Embryonic facial prominence (tissue), 1 donor: ENCODE data around the gene YTHDF2.
"Not testable (repeated sequence)": the region's sequence is repeated elsewhere in the genome, so short reads cannot be mapped to it uniquely, and the experiment has no call there.

ENCODE experiments used
- DNase-seq: peaks from one replicate; pipeline ENCODE4 v3.0.0-alpha.2; 2016; ENCODE audit errors: extremely low spot score

YTHDF2 gene

GRCh38 chr1:28759257-28759656 lies 22.5 kb downstream of the YTHDF2 start:
- no peak for DNase-seq

- no peak for DNase-seq
Observed at GRCh38 chr1:28761189-28761588, 24.4 kb downstream of the YTHDF2 start.

GRCh38 chr1:28766532-28767183 lies 29.9 kb downstream of the YTHDF2 start:
- DNase-seq, result no peak

- DNase-seq, result no peak
Observed at GRCh38 chr1:28770601-28771165, 33.9 kb downstream of the YTHDF2 start.

GRCh38 chr1:28771921-28772320 lies 35.2 kb downstream of the YTHDF2 start:
- DNase-seq, result not testable (repeated sequence)

DNA sequence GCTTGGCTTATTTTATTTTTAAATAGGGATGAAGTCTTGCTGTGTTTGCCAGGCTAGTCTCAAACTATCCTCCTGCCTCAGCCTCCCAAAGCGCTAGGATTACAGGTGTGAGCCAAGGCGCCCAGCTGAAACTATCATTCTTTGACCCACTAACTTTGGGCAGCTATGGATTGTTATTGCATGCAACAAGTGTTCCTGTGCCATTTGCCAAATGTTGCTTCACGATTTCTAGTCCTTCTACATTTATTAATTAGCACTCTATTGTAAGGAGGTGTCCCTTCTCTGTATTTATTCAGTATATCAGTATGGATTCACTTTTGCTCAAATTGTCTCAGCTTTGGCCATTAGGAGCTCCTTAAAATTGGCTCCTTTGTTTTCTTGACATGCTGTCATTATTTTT lies 36.4 kb downstream of the YTHDF2 start:
- no peak for DNase-seq

- no peak for DNase-seq
Observed at GRCh38 chr1:28775121-28775942, 38.6 kb downstream of the YTHDF2 start.

DNA sequence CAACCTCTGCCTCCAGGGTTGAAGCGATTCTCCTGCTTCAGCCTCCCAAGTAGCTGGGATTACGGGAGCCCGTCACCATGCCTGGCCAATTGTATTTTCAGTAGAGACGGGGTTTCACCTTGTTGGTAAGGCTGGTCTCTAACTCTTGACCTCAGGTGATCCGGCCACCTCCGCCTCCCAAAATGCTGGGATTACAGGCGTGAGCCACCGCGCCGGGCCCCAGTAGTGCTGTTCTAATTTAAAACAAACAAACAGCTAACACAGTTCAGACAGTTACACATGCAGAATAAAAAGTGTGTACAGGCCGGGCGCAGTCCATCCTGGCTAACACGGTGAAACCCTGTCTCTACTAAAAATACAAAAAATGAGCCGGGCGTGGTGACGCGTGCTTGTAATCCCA lies 39.6 kb downstream of the YTHDF2 start:
- no peak for DNase-seq

DNA sequence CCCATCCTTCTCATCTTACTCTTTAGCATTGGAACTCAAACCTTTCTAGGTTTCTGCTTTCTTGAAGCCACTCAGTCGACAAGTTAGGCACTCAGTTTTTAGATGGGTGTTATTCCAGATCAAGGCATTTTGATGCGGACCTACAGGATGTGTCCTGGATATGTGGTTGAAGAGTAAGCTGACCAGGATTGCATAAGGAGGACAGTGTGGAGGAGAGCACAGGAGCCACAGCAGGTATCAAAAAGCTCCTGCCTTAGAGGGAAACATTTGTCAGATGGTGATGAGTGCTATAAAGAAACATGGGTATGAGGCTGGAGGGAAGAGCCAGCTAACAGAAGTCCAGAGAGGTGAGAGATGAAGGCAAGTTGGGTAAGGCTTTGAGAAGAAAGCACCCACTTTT lies 41.3 kb downstream of the YTHDF2 start:
- DNase-seq, result no peak

DNA sequence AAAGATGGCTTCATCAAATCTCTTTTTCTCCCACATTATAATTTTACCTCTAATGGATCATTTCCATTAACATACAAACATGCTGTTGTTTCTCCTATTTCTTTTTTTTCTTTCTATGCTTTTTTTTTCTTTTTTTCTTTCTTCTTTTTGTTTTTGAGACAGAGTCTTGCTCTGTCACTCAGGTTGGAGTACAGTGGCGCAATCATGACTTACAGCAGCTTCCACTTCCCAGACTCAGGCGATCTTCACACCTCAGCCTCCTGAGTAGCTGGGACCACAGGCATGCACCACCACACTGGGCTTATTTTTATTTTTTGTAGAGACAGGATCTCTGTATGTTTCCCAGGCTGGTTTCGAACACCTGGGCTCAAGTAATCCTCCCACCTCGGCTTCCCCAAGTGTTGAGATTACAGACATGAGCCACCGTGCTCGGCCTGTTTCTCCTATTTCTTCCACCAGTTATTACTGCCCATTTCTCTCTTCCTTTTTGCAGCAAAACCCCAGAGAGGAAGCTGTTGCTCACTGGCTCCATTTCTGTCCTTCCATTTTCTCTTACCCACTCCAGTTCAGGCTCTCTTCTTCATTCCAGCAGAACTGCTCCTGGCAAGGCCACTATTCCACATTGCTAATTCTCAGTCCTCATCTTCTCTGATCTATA lies 43.1 kb downstream of the YTHDF2 start:
- DNase-seq, result no peak

DNA sequence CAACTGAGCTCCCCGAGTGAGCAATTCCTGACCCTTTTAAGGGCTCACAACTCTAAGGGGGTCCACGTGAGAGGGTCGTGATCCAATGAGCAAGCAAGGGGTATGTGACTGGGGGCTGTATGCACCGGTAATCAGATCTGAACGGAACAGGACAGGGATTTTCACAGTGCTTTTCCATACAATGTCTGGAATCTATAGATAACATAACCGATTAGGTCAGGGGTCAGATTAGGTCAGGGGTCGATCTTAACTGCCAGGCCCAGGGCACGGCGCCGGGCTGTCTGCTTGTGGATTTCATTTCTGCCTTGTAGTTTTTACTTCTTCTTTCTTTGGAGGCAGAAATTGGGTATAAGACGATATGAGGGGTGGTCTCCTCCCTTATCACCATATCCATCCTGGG lies 44.6 kb downstream of the YTHDF2 start:
- no peak for DNase-seq

GRCh38 chr1:28782011-28782410 lies 45.3 kb downstream of the YTHDF2 start:
- no peak for DNase-seq

DNA sequence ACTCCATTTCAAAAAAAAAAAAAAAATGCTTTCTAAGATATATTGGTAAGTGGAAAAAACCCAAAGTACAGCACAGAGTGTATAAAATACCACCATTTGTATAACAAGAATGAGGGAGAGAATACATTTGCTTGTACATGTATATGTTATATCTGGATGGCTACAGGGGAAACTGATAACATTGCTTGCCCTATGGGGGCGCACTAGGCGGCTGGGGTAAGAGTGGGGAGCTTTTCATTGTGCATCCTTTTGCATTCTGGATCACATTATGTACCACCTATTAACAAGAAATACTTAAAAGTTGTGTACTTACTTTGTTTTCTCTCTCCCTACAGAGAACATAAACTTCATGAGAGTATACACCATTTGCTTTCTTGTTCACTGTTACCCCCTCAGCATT lies 46.6 kb downstream of the YTHDF2 start:
- DNase-seq, result no peak

- DNase-seq, result no peak
Observed at GRCh38 chr1:28789412-28789811, 52.7 kb downstream of the YTHDF2 start.

DNA sequence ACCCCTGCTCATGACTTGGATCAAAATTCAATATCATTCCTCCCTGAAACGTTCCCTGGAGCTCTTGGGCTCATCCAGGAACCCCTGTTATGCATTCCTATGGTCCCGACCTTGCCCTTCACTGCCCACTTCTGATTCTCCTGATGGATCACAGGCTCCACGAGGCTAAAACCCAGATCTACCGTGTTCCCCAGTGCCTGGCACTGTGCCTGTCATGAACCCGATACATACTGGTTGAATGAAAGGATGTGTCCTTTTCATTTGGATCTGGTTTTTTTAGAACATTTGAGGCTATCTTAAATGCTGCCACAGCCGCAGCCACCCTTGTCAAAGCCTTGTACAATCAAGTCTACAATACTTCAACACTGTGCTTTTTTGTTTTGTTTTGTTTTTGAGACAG lies 53.1 kb downstream of the YTHDF2 start:
- no peak for DNase-seq

DNA sequence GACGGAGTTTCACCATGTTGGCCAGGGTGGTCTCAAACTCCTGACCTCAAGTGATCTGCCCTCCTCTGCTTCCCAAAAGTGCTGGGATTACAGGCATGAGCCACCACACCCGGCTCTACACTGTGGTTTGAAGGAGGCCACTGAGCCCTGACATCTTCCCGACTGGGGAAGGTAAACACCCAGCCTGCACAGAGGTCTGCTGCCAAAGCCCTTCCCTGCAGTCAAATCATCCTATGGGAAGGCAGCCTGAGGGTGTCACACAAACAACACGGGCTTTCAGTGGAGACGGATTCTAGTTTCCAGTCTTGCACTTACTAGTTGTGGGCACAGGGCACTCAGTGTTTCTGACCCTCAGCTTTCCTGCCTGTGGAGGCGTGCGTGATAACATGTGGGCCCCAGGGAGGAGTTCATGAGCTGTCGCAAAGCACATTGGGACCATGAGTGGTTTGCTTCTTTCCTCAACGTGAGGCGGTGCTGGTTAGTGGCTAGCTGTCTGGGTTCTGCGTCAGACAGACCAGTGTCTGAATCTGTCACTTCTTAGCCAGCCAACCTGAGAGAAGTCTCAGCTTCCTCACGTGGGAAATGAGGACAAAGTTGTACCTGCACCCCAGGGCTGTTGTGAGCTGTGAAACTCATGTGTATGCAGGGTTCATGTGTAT lies 53.8 kb downstream of the YTHDF2 start:
- DNase-seq, result no peak

- DNase-seq, result not testable (repeated sequence)
Observed at GRCh38 chr1:28791929-28792328, 55.2 kb downstream of the YTHDF2 start.

DNA sequence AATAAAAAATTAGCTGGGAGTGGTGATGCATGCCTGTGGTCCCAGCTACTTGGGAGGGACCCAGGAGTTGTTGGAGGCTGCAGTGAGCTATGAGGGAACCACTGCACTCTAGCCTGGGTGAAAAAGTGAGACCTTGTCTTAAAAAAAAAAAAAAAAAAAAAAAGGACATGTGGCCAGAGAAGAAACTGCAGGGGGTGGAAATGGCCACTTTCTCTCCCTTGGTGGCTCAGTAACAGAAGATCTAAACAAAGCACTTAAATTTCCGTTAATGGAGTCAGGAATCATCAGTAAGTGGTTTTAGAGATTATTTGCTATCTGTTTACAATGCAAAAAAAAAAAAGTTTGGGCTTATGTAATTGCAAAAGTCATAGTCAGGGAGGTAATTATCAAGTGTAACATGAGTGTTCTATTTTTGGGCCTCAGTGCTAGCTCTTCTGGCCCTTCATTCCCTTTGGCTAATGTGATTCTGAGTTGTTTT lies 55.9 kb downstream of the YTHDF2 start:
- DNase-seq, result no peak

GRCh38 chr1:28794582-28794981 lies 57.8 kb downstream of the YTHDF2 start:
- DNase-seq, result not testable (repeated sequence)

- no peak for DNase-seq
Observed at GRCh38 chr1:28796352-28797211, 59.8 kb downstream of the YTHDF2 start.

DNA sequence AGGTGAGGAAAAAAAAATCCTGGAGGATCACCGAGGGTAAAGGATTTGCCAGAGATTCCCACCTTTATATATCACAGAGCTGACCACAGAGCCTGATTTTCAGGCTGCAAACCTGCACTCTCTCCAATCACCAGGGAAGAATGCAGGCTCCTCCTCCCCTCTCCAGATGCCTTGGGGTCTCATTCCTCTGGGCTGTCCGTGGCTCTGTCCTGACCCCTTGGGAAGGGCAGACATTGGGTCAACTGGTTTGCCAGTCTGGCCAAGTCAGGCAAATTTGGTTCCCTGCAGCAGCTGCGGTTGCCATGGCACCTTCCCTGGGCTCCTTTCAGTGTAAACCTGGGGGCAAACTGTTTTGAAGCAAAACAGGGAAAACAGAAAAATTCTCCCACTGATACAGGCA lies 63.6 kb downstream of the YTHDF2 start:
- no peak for DNase-seq
